ENCODE measurements around the gene CA14. TPM values are rescaled to one million over a fixed set of nuclear protein-coding genes. Genes with fewer than 3 reads are reported as not detected.

Gene CA14
- total and polyA plus RNA-seq, 9 of the 15 experiments (the other 6 are each of a cell fraction or from before 2014, with no cell fraction given): 0.13 to 0.57 (median 0.26) TPM; not detected in 1

- Histone ChIP-seq H3K9me1 (ENCODE audit: control insufficient read depth, insufficient read depth, low read length) (no peaks in the 10 kb centered on the region), H3K4me3 (no peak overlapping the region), H3K4me2 (ENCODE audit: insufficient read depth, low read length) (no peak overlapping the region), H2AFZ (ENCODE audit: low read depth, low read length) (no peak overlapping the region), H3K9me3 (replicated peaks; ENCODE audit: control insufficient read depth, insufficient read depth, low read depth, low read length) (no peaks in the 10 kb centered on the region), H3K79me2 (ENCODE audit: control insufficient read depth, insufficient read depth, low read length) (no peaks in the 10 kb centered on the region), H4K20me1 (replicated peaks; ENCODE audit: control insufficient read depth, insufficient read depth, low read length) (no peaks in the 10 kb centered on the region), H3K27ac (ENCODE audit: extremely low read depth, low read depth, low read length) (no peak overlapping the region), H3K9ac (ENCODE audit: insufficient read depth in 1 of 2, low read depth in 2 of 2, low read length in 2 of 2) (no peak overlapping the region), H3K4me1 (replicated peaks in 1 of 2; ENCODE audit: control insufficient read depth in 2 of 2, insufficient read depth in 2 of 2, low read length in 2 of 2) (no peaks in the 10 kb centered on the region; a peak in 2 of 5 replicates), H3K27me3 (ENCODE audit: control insufficient read depth in 2 of 2, insufficient read depth in 2 of 2, low read length in 2 of 2) (no peaks in the 10 kb centered on the region), H3K36me3 (ENCODE audit: control insufficient read depth, insufficient read depth, low read length) (no peaks in the 10 kb centered on the region)
- no peak for ATAC-seq
- no peak for FAIRE-seq
- intact Hi-C loops (cut with micrococcal nuclease): no loop called here
- DNase-seq (ENCODE audit: extremely low read depth in 1 of 4, low spot score in 3 of 4): no peak
- 95% methylated on average over 3 of the region's 3 CpGs for WGBS (ENCODE audit: insufficient coverage, low coverage, missing lambda C conversion rate)
- ChIA-PET POLR2A (no interaction called here), CTCF (ENCODE audit: low intra/inter-chr PET ratio) (no interaction called here)
- no peak for TF ChIP-seq ZNF780A (CRISPR knock-in tag; IDR thresholded peaks at IDR 0.05)
- no peak for TF ChIP-seq BMI1 (IDR thresholded peaks at IDR 0.05; ENCODE audit: low read length)
- no peak for TF ChIP-seq NCOA2 (IDR thresholded peaks at IDR 0.05; ENCODE audit: partially characterized antibody in 2 of 2)
- TF ChIP-seq CBX3 (IDR thresholded peaks at IDR 0.05; ENCODE audit: borderline replicate concordance in 1 of 2, low read length in 2 of 2): no peak
- no peak for TF ChIP-seq TCFL5 (CRISPR knock-in tag; conservative IDR thresholded peaks at IDR 0.05)
- no peak for TF ChIP-seq ZNF277 (CRISPR knock-in tag; IDR thresholded peaks at IDR 0.05; ENCODE audit: borderline replicate concordance)
- TF ChIP-seq CREBBP (IDR thresholded peaks at IDR 0.05; ENCODE audit: low read depth, low read length): no peak
- no peak for TF ChIP-seq CHD1 (IDR thresholded peaks at IDR 0.05; ENCODE audit: low read length)
- no peak for TF ChIP-seq SNIP1 (IDR thresholded peaks at IDR 0.05; ENCODE audit: low read depth)
- no peak for TF ChIP-seq POLR2A (conservative IDR thresholded peaks at IDR 0.05)
- no peak for TF ChIP-seq PREB (CRISPR knock-in tag; IDR thresholded peaks at IDR 0.05)
- TF ChIP-seq ZFX (CRISPR knock-in tag; IDR thresholded peaks at IDR 0.05): no peak
- BruUV-seq (replicated peaks): no TSS peak
- in situ Hi-C loops (cut with MboI): no loop called here
These were observed 14.6 kb upstream of the CA14 start for GRCh38 chr1:150243003-150243402.

Measured in K562 (cell line).